A673 (cell line): ENCODE measurements around the gene LRRC4C. TPM values are rescaled to one million over a fixed set of nuclear protein-coding genes. Genes with fewer than 3 reads are reported as not detected.
"Not testable (repeated sequence)": the region's sequence is repeated elsewhere in the genome, so short reads cannot be mapped to it uniquely, and the experiment has no call there.

ENCODE experiments used
- BruUV-seq: library from RNA; stranded (reverse); fragments of 400-500 nt; replicated peaks from 2 replicates; lab custom pipeline; 2021; lab: Mats Ljungman, UMichigan
- CTCF ChIA-PET: fragments of 300-600 bp; sonication (Branson Sonifier 250); formaldehyde crosslinking; loops from one replicate; lab custom pipeline; 2022; ENCODE audit warnings: antibody characterized with exemption; lab: Charles Lee
- POLR2A ChIA-PET: fragments of 300-600 bp; sonication (Branson Sonifier 250); formaldehyde crosslinking; loops from one replicate; lab custom pipeline; 2022; ENCODE audit warnings: antibody characterized with exemption; ENCODE audit not compliant: low non-redundant PET; lab: Charles Lee
- DNase-seq: peaks from one replicate; pipeline ENCODE4 v3.0.0-alpha.2; 2015; ENCODE audit warnings: low spot score
- H3K27ac ChIP-seq: fragments of 200-600 bp; sonication (generic); 2 replicates; pipeline ENCODE4 v1.5.1; 2016; ENCODE audit warnings: mixed run types, low read depth, mild to moderate bottlenecking, mixed read lengths, antibody characterized with exemption, low read length; ENCODE audit not compliant: poor library complexity, severe bottlenecking
- H3K27me3 ChIP-seq: fragments of 200-600 bp; sonication (generic); replicated peaks from 2 replicates; pipeline ENCODE4 v1.6.1; 2017; ENCODE audit warnings: mixed run types, low read depth, mild to moderate bottlenecking, mixed read lengths, antibody characterized with exemption, low read length; ENCODE audit not compliant: insufficient read depth, poor library complexity
- H3K36me3 ChIP-seq: fragments of 200-600 bp; sonication (generic); 2 replicates; pipeline ENCODE4 v1.6.1; 2016; ENCODE audit warnings: mixed run types, mild to moderate bottlenecking, mixed read lengths, antibody characterized with exemption, low read length; ENCODE audit not compliant: insufficient read depth, poor library complexity, severe bottlenecking
- H3K4me1 ChIP-seq: fragments of 200-600 bp; sonication (generic); 2 replicates; pipeline ENCODE4 v1.6.1; 2017; ENCODE audit warnings: mixed run types, mild to moderate bottlenecking, mixed read lengths, antibody characterized with exemption, low read length; ENCODE audit not compliant: insufficient read depth, poor library complexity, severe bottlenecking
- H3K4me3 ChIP-seq: fragments of 200-600 bp; sonication (generic); 2 replicates; pipeline ENCODE4 v1.5.1; 2016; ENCODE audit warnings: low read depth, mixed run types, mild to moderate bottlenecking, mixed read lengths, low read length; ENCODE audit not compliant: poor library complexity, severe bottlenecking
- H3K9me3 ChIP-seq: fragments of 200-600 bp; sonication (generic); 2 replicates; pipeline ENCODE4 v1.6.1; 2016; ENCODE audit warnings: mixed run types, low read depth, mild to moderate bottlenecking, mixed read lengths, antibody characterized with exemption, low read length; ENCODE audit not compliant: poor library complexity, severe bottlenecking
- EZH2 ChIP-seq: fragments of 200-600 bp; sonication (generic); IDR thresholded peaks from 2 replicates; pipeline ENCODE4 v1.6.1; 2017; ENCODE audit warnings: borderline replicate concordance, low read depth, mild to moderate bottlenecking, mixed read lengths, antibody characterized with exemption, low read length; ENCODE audit not compliant: poor library complexity, severe bottlenecking
- intact Hi-C: fragments of 100-400 bp; cut with micrococcal nuclease; formaldehyde crosslinking; loops from one replicate; pipeline ENCODE4 v1.10.0; 2022; ENCODE audit not compliant: unreplicated experiment
- total RNA-seq: library from RNA; stranded (reverse); gene quantifications from 2 replicates; pipeline ENCODE4 v1.2.3, GENCODE V29; 2021
- TF ChIP-seq, protein P1 (sequence below): fragments of 300-800, 200-600 bp; sonication (generic); conservative IDR thresholded peaks from 2 replicates; pipeline ENCODE4 v1.5.1; 2017; ENCODE audit warnings: low read depth, mild to moderate bottlenecking, antibody characterized with exemption, low read length, moderate library complexity, mixed read lengths

The LRRC4C gene
- total RNA-seq, 1 experiment from 2014 or later, result 38.3 TPM

DNA sequence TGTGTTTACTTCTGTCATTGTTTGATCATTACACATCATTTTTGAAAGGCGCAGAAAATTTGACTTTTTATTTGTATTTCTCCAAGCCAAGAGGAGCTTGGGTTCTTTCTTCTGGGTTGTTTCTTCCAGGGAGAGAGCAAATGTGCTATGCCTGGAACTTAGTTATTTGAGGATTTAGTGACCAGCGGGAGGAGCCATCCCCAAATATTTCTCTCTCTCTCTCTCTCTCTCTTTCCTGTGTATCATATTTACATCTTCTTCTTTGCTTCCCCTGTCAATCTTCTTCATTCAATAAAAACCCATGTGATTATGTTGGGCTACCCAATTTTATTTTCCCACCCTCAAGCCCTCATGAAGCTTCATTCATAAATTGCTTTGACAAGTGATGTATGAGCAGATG, 534.5 kb downstream of the LRRC4C start:
- H3K27me3 ChIP-seq, result no peaks in the 10 kb centered on the region
- BruUV-seq, result no TSS peak
- ChIA-PET POLR2A (interaction anchor here (0.6 kb wide), 1 partner anchor 1497 kb away, joined by 7 read pairs; no protein-coding TSS in a partner anchor), CTCF (no interaction called here)
- TF ChIP-seq, protein P1, sequence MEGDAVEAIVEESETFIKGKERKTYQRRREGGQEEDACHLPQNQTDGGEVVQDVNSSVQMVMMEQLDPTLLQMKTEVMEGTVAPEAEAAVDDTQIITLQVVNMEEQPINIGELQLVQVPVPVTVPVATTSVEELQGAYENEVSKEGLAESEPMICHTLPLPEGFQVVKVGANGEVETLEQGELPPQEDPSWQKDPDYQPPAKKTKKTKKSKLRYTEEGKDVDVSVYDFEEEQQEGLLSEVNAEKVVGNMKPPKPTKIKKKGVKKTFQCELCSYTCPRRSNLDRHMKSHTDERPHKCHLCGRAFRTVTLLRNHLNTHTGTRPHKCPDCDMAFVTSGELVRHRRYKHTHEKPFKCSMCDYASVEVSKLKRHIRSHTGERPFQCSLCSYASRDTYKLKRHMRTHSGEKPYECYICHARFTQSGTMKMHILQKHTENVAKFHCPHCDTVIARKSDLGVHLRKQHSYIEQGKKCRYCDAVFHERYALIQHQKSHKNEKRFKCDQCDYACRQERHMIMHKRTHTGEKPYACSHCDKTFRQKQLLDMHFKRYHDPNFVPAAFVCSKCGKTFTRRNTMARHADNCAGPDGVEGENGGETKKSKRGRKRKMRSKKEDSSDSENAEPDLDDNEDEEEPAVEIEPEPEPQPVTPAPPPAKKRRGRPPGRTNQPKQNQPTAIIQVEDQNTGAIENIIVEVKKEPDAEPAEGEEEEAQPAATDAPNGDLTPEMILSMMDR, result 0 out of 2 replicates have a peak, but pooled peaks have one; percentile 11
- TF ChIP-seq EZH2, result no peak
- no peaks in the 10 kb centered on the region for H3K9me3 ChIP-seq
- H3K4me3 ChIP-seq, result no peak overlapping the region
- no peaks in the 10 kb centered on the region for H3K36me3 ChIP-seq
- no peak overlapping the region for H3K27ac ChIP-seq
- no peak for DNase-seq
- intact Hi-C loops, result no loop called here
- H3K4me1 ChIP-seq, result no peaks in the 10 kb centered on the region

DNA sequence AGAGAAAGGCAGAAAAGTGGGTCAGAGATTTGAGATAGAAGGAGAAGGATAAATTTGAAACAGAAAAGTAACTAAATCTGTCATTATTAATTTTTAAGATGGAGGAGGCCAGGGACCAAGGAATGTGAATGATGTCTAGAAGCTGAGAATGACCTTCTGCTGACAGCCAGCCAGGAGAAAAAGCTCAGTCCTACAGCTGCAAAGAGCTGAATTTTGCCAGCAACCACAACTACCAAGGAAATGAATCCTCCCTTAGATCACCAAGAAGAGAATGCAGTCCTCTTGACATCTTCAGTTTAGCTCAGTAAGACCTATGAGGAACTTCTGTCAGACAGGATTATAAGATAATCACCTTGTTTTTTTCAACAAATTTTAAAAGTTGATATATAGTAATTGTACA, 538.2 kb downstream of the LRRC4C start:
- no peaks in the 10 kb centered on the region for H3K36me3 ChIP-seq
- no peaks in the 10 kb centered on the region for H3K9me3 ChIP-seq
- no peaks in the 10 kb centered on the region for H3K4me1 ChIP-seq
- ChIA-PET CTCF (no interaction called here), POLR2A (no interaction called here)
- no peaks in the 10 kb centered on the region for H3K27me3 ChIP-seq
- H3K27ac ChIP-seq, result no peak overlapping the region
- no TSS peak for BruUV-seq
- intact Hi-C loops, result no loop called here
- no peak overlapping the region for H3K4me3 ChIP-seq
- no peak for DNase-seq
- TF ChIP-seq EZH2, result no peak
- TF ChIP-seq, protein P1, result no peak

DNA sequence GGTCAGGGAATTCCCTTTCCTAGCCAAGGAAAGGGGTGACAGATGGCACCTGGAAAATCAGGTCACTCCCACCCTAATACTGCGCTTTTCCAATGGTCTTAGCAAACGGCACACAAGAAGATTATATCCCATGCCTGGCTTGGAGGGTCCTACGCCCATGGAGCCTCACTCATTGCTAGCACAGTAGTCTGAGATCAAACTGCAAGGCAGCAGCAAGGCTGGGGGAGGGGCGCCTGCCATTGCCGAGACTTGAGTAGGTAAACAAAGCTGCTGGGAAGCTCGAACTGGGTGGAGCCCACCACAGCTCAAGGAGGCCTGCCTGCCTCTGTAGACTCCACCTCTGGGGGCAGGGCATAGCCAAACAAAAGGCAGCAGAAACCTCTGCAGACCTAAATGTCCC, 548.7 kb downstream of the LRRC4C start:
- H3K36me3 ChIP-seq, H3K4me3 ChIP-seq, DNase-seq, H3K4me1 ChIP-seq, intact Hi-C loops, CTCF ChIA-PET, H3K27ac ChIP-seq, H3K27me3 ChIP-seq, POLR2A ChIA-PET, BruUV-seq: not testable (repeated sequence)
- H3K9me3 ChIP-seq, result peaks cover 11% of the 10 kb centered on the region

DNA sequence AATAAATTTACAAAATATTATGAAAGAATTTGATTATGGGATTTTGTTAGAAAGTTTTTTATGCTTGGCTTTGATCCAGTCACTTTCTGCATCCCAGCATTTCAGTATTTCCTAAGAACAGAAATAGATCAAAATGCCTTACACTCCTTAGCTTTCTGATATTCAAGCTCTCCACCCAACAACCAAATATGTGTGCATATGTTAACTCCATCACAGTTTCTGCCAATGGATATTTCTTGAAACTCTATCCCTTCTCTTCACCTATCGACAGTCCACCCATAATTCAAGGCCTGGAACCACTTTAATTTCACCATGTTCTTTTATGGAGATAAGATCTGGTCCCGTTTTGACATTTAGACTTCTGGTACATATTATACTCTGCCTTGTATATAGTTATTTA, 565.0 kb downstream of the LRRC4C start:
- ChIA-PET CTCF (no interaction called here), POLR2A (interaction anchor here (0.7 kb wide), 1 partner anchor 538 kb away, joined by 3 read pairs; no protein-coding TSS in a partner anchor)
- Histone ChIP-seq H3K9me3 (no peaks in the 10 kb centered on the region), H3K4me3 (no peak overlapping the region), H3K4me1 (no peaks in the 10 kb centered on the region), H3K27me3 (no peaks in the 10 kb centered on the region), H3K27ac (no peak overlapping the region), H3K36me3 (no peaks in the 10 kb centered on the region)
- TF ChIP-seq EZH2, result no peak
- TF ChIP-seq, protein P1, result no peak
- no peak for DNase-seq
- intact Hi-C loops, result no loop called here
- no TSS peak for BruUV-seq
